Hepatocyte (in vitro differentiated cells): ENCODE measurements around the gene KCNQ5.

Experiments used
- CTCF ChIP-seq: fragments of 200-600 bp; sonication (generic); IDR thresholded peaks from 2 replicates; pipeline ENCODE4 v1.5.1; 2016; ENCODE audit warnings: antibody characterized with exemption, mild to moderate bottlenecking; ENCODE audit not compliant: poor library complexity
- EZH2 ChIP-seq: fragments of 200-600 bp; sonication (generic); IDR thresholded peaks from 2 replicates; pipeline ENCODE4 v1.6.1; 2016; ENCODE audit warnings: antibody characterized with exemption, mild to moderate bottlenecking, borderline replicate concordance
- EZH2phosphoT487 ChIP-seq: fragments of 200-600 bp; sonication (generic); IDR thresholded peaks from one replicate; pipeline ENCODE4 v1.6.1; 2018; ENCODE audit warnings: antibody characterized with exemption, mild to moderate bottlenecking, low read depth, moderate library complexity; ENCODE audit not compliant: unreplicated experiment, severe bottlenecking

GRCh38 chr6:73041051-73041450 lies 419.2 kb downstream of the KCNQ5 start:
- TF ChIP-seq CTCF (no peak), EZH2 (no peak), EZH2phosphoT487 (no peak)
